IPS-20b (cell line): ENCODE data around the gene PAXX.
A peak's percentile ranks its signal among the peaks of the same experiment; 100 is the strongest.

Source experiments
- H3K27ac ChIP-seq: one replicate; pipeline ENCODE4 v1.5.1; 2013; ENCODE audit warnings: low read length
- H3K27me3 ChIP-seq: 2 replicates; pipeline ENCODE4 v1.6.1; 2013; ENCODE audit warnings: mild to moderate bottlenecking, low read length, inconsistent platforms; ENCODE audit not compliant: insufficient read depth
- H3K36me3 ChIP-seq: 2 replicates; pipeline ENCODE4 v1.6.1; 2013; ENCODE audit warnings: low read depth, mild to moderate bottlenecking, inconsistent platforms, low read length, moderate library complexity; ENCODE audit not compliant: insufficient read depth
- H3K4me1 ChIP-seq: 2 replicates; pipeline ENCODE4 v1.6.1; 2013; ENCODE audit warnings: mild to moderate bottlenecking, control low read depth, inconsistent platforms, low read length, moderate library complexity; ENCODE audit not compliant: insufficient read depth
- H3K4me3 ChIP-seq: 2 replicates; pipeline ENCODE4 v1.5.1; 2013; ENCODE audit warnings: mild to moderate bottlenecking, low read length, inconsistent platforms
- H3K9ac ChIP-seq: 2 replicates; pipeline ENCODE4 v1.6.1; 2013; ENCODE audit warnings: low read depth, mild to moderate bottlenecking, inconsistent platforms, low read length, moderate library complexity
- H3K9me3 ChIP-seq: 2 replicates; pipeline ENCODE4 v1.6.1; 2013; ENCODE audit warnings: mild to moderate bottlenecking, low read depth, low read length, inconsistent platforms; ENCODE audit not compliant: insufficient read depth

The PAXX gene

GRCh38 chr9:136949239-136949816, 42.9 kb upstream of the PAXX start:
- Histone ChIP-seq H3K4me3 (peak overlapping the region; percentile 58; the same call in 1 of the 2 replicates), H3K27ac (no peak overlapping the region), H3K4me1 (peaks cover 5% of the 10 kb centered on the region; the same call in 1 of the 2 replicates)

GRCh38 chr9:136949817-136950655, 42.2 kb upstream of the PAXX start:
- Histone ChIP-seq H3K9ac (peak overlapping the region; percentile 74; the same call in 1 of the 2 replicates), H3K27ac (peak overlapping the region; percentile 79), H3K36me3 (no peaks in the 10 kb centered on the region), H3K4me1 (peaks cover 5% of the 10 kb centered on the region; the same call in 1 of the 2 replicates), H3K4me3 (peak overlapping the region; percentile 58), H3K27me3 (no peaks in the 10 kb centered on the region), H3K9me3 (no peaks in the 10 kb centered on the region)

More at GRCh38 chr9:136949239-136949816, 42.9 kb upstream of the PAXX start:
- peak overlapping the region; percentile 74; the same call in 1 of the 2 replicates for H3K9ac ChIP-seq
- H3K36me3 ChIP-seq: no peaks in the 10 kb centered on the region
- no peaks in the 10 kb centered on the region for H3K27me3 ChIP-seq
- H3K9me3 ChIP-seq: no peaks in the 10 kb centered on the region

GRCh38 chr9:136950656-136951276, 41.5 kb upstream of the PAXX start:
- Histone ChIP-seq H3K36me3 (no peaks in the 10 kb centered on the region), H3K4me3 (peak overlapping the region; percentile 58), H3K4me1 (peaks cover 5% of the 10 kb centered on the region; the same call in 1 of the 2 replicates), H3K9ac (peak overlapping the region; percentile 74; the same call in 1 of the 2 replicates), H3K27ac (peak overlapping the region; percentile 79), H3K9me3 (no peaks in the 10 kb centered on the region), H3K27me3 (no peaks in the 10 kb centered on the region)

- Histone ChIP-seq H3K27me3 (no peaks in the 10 kb centered on the region), H3K4me3 (no peak within 1 kb of the TSS), H3K4me1 (peaks cover 5% of the 10 kb centered on the region; the same call in 1 of the 2 replicates), H3K9me3 (no peaks in the 10 kb centered on the region), H3K9ac (no peak within 1 kb of the TSS), H3K36me3 (no peaks in the 10 kb centered on the region), H3K27ac (no peak within 1 kb of the TSS)
Measured at GRCh38 chr9:136951541-136952320, 40.5 kb upstream of the PAXX start, which contains the start of gene LCN12. LCN12 (plus strand) TSS chr9:136952273; CDS start chr9:136952328, 55 bp downstream.

- Histone ChIP-seq H3K4me3 (no peak overlapping the region), H3K4me1 (peaks cover 5% of the 10 kb centered on the region; the same call in 1 of the 2 replicates), H3K9ac (no peak overlapping the region), H3K36me3 (no peaks in the 10 kb centered on the region), H3K27me3 (no peaks in the 10 kb centered on the region), H3K9me3 (no peaks in the 10 kb centered on the region), H3K27ac (no peak overlapping the region)
Measured at GRCh38 chr9:136952321-136952850, 39.8 kb upstream of the PAXX start.

- no peak overlapping the region for H3K27ac ChIP-seq
- H3K4me1 ChIP-seq: peaks cover 5% of the 10 kb centered on the region; the same call in 1 of the 2 replicates
- H3K27me3 ChIP-seq: no peaks in the 10 kb centered on the region
- no peaks in the 10 kb centered on the region for H3K9me3 ChIP-seq
- no peak overlapping the region for H3K4me3 ChIP-seq
- no peak overlapping the region for H3K9ac ChIP-seq
- no peaks in the 10 kb centered on the region for H3K36me3 ChIP-seq
Measured at GRCh38 chr9:136952876-136953770, 39.1 kb upstream of the PAXX start.

- Histone ChIP-seq H3K27ac (no peak overlapping the region), H3K9me3 (no peaks in the 10 kb centered on the region), H3K4me1 (peaks cover 5% of the 10 kb centered on the region; the same call in 1 of the 2 replicates), H3K4me3 (no peak overlapping the region), H3K36me3 (no peaks in the 10 kb centered on the region), H3K9ac (no peak overlapping the region), H3K27me3 (no peaks in the 10 kb centered on the region)
Measured at GRCh38 chr9:136953771-136954269, 38.4 kb upstream of the PAXX start.

GRCh38 chr9:136954270-136955083, 37.7 kb upstream of the PAXX start:
- Histone ChIP-seq H3K9me3 (no peaks in the 10 kb centered on the region), H3K36me3 (no peaks in the 10 kb centered on the region), H3K27me3 (no peaks in the 10 kb centered on the region), H3K27ac (no peak overlapping the region), H3K4me1 (peaks cover 5% of the 10 kb centered on the region; the same call in 1 of the 2 replicates), H3K4me3 (no peak overlapping the region), H3K9ac (no peak overlapping the region)

- no peaks in the 10 kb centered on the region for H3K9me3 ChIP-seq
- H3K27ac ChIP-seq: no peak overlapping the region
- H3K4me3 ChIP-seq: no peak overlapping the region
- no peaks in the 10 kb centered on the region for H3K36me3 ChIP-seq
- peaks cover 3% of the 10 kb centered on the region; the same call in 1 of the 2 replicates for H3K4me1 ChIP-seq
- no peak overlapping the region for H3K9ac ChIP-seq
- no peaks in the 10 kb centered on the region for H3K27me3 ChIP-seq
Measured at GRCh38 chr9:136955202-136955942, 36.9 kb upstream of the PAXX start.
